Measurements from ENCODE around the gene WHRN.

Gene WHRN

GRCh38 chr9:114471157-114471556, 34.1 kb downstream of the WHRN start:
- ATAC-seq (no peak), DNase-seq (no peak)

DNA sequence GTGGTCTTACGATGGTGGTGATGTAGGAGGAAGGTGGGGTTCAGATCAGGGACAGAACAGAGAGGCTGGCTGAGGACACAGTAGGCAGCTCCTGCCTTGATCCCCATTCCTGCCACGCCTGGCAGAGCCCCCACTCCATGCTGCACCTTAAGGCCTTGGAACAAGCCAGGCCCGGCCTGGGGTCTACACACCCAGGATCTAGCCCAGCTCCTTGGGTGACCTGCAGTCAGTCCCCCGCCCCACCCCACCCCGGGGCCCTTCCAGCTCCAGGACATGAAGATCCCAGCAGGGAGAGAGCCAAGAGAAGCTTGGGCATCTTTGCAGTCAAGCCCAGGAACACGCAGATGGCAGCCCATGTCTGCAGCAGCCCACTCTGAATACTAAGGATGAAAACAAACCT, 34.7 kb downstream of the WHRN start:
- DNase-seq (no peak), ATAC-seq (no peak)

DNA sequence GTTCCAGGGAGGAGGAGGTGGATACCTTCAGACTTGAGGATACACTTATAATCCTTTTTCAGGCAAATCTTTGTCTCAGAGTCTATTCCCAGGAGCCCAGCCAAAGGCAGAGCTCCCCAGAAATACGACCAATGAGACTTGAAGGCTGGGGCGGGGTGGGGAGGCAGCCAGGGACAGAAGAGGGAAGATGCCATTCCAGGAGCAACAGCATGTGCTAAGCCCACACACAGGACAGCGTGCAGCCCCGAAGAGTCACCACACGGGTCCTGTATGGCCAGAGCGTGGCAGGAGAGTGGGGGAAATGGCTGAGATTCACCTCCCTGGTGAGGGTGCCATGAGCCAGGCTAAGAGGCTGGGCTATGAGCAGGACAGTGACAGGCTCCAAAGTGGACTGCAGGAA, 35.2 kb downstream of the WHRN start:
- DNase-seq (no peak), ATAC-seq (no peak)

GRCh38 chr9:114469091-114469853, 36.0 kb downstream of the WHRN start:
- DNase-seq (peak; percentile 0), ATAC-seq (no peak)

DNA sequence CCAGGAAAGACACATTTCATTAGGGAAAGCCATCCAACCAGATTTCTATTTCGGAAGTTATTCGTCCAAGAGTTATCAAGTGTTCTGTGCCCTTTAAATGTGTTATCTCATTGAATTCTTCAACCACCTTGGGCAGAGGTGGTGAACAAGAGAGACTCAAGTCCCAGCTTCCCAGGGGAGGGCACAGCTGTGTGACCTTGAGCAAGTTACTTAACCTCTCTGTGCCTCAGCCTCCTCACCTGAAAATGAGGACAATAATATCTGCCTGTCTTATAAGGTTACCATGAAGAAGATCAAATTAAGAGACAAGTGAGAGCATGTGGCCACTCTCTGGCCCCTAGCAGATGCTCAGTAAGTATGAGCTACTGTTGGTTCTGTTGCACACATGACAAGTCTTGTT, 37.4 kb downstream of the WHRN start:
- no peak for ATAC-seq
- DNase-seq = no peak

DNA sequence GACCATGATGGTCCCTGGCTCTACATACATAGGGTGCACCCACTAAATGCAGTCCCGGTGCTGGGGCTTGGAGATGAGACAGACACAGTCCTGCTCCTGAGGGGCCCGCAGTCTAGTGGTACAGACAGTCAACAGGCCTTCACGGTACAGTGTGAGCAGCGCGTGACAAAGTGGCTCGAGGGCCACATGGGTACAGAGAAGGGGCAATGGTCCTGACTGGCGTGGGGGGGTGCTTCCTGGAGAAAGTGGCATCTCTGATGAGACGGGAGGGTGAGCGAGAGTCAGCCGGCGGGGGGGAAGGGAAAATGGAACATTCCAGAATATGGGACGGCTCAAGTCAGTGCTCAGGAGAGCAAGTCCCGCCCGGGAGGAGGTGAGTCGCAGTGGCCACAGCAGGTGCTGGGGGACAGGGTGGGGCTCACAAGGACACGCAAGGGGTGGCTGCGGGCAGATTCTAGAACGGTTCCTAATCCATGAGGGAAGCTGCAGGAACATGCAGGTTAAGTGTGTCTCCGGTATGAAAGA, 38.0 kb downstream of the WHRN start:
- DNase-seq = peak; percentile 1
- ATAC-seq = no peak

DNA sequence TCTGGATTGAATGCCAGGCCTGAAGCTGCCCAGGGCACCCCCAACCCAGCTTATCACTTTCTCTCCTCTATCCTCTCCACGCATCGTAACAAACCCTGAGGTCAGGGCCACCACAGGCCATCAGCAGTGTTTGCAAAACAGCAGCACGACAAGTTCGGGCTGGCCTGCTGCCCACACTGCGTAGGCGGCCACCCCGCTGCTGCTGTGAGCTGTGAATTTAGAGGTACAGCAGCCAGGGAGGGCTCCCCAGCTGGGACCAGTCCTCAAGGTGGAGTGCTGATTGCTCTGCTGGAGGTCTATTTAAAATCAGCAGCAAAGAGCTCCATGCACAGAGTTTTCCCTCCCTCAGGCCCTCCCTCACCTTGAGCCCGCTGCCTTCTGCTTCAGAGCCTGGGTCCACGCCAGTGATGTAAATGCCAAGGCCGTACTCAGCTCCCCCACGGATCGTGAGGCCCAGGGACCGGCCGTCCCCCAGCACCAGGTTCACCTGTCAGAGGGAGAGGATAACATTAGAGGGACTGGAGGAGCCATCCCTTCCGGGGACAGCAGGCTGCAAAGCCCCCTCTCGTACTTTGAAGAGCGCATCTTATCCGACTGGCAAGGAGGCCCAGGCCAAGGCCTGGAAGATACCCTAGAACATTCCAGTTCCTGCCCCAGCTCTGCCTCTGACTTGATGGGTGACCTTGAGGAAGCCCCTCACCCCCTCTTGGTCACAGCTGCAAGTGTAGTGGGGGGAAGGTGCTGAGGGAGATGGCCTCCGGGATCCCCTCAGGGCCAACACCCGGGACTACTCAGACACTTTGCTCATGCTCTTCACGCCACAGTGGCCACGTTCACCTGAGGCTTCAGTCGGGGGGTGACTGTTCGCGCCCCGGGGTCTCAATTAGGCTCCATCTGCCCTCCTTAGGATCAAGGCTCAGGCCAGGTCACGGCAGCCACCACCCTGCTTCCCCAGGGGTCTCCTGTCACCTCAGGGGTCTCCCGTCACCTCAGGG, 39.1 kb downstream of the WHRN start:
- DNase-seq = no peak
- ATAC-seq = no peak

- ATAC-seq (peak; percentile 56), DNase-seq (no peak)
These were observed 39.9 kb downstream of the WHRN start for GRCh38 chr9:114465417-114465816.

- DNase-seq (no peak), ATAC-seq (no peak)
These were observed 40.8 kb downstream of the WHRN start for GRCh38 chr9:114464281-114465051.

DNA sequence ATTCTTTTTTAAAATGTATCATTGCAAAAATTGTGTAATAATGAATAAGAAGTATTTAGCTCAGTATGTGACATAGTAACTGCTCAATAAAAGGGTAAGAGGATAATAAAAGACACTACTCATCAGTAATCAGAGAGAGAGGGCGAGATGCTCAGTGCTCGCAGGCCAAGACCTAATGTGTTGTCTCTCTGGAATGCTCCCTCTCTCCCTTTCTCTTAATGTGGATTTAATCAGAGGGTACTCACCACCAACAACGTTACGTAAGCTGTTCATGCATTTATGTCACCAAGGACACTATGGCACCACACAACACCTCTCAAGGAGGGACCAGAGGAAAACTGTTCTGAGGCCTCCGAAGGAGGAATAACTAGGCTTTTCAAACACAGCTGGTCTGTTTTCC, 42.5 kb downstream of the WHRN start:
- DNase-seq (no peak), ATAC-seq (no peak)

GRCh38 chr9:114461468-114461867, 43.8 kb downstream of the WHRN start:
- DNase-seq (no peak), ATAC-seq (no peak)

DNA sequence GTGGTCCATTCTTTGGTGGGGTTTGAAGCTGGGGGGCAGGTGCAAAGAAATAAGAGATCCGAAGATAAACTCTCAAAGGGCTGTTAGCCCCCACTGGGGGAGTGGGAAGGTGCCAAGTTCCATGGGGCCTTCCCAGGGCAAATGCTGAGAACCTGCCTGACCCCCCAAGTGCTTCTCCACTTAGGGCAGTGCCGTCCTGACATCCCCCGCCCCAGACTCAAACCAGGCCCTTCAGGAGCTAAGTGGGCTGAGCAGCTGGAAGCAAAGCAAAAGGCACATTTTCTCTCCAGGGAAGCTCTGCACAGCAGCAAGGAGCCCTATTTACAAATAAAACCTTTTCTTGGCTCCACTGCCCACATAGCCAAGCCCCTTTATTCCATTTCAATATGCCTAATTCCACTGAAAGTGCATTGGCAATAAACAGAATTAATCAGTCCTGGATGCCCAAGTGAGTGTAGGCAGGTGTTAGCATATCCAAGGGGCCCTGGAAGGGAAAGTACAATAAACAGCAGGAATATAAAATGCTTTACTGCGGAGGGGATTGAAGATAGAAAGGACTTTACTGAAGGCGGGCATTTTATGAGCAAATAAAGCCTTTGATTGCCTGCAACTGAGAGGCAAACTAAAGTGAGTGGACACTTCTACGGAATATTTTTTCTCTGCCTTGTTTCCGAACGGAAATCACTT, 44.6 kb downstream of the WHRN start:
- no peak for DNase-seq

DNA sequence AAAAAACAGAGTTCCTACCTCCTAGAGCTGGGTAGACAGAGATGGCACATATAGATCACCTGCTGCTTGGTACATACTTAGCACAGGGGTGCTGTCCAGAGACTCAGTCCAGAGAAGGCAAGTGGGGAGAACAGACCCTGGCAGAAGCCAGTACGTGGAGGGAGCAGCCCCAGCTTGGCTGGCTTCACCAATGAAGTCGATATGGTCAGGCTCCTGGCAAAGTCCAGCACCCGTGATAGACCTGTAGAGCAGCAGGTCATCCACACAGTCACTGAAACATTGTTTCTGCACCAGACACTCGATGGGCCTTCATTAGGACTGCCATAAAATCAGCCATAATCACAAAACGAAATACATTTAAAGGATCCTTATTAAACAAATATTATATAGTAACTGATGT, 45.8 kb downstream of the WHRN start:
- DNase-seq (no peak), ATAC-seq (no peak)

More for the DNA sequence above, 44.6 kb downstream of the WHRN start:
- ATAC-seq = no peak

- no peak for ATAC-seq
These were observed 48.3 kb downstream of the WHRN start for GRCh38 chr9:114456929-114457328.

GRCh38 chr9:114454652-114455051, 50.6 kb downstream of the WHRN start:
- ATAC-seq (no peak), DNase-seq (no peak)

More at GRCh38 chr9:114456929-114457328, 48.3 kb downstream of the WHRN start:
- DNase-seq = no peak

GRCh38 chr9:114452219-114453165, 52.8 kb downstream of the WHRN start:
- DNase-seq (peak; percentile 21), ATAC-seq (peak; percentile 26)

GRCh38 chr9:114451707-114452031, 53.6 kb downstream of the WHRN start:
- ATAC-seq = no peak
- no peak for DNase-seq

DNA sequence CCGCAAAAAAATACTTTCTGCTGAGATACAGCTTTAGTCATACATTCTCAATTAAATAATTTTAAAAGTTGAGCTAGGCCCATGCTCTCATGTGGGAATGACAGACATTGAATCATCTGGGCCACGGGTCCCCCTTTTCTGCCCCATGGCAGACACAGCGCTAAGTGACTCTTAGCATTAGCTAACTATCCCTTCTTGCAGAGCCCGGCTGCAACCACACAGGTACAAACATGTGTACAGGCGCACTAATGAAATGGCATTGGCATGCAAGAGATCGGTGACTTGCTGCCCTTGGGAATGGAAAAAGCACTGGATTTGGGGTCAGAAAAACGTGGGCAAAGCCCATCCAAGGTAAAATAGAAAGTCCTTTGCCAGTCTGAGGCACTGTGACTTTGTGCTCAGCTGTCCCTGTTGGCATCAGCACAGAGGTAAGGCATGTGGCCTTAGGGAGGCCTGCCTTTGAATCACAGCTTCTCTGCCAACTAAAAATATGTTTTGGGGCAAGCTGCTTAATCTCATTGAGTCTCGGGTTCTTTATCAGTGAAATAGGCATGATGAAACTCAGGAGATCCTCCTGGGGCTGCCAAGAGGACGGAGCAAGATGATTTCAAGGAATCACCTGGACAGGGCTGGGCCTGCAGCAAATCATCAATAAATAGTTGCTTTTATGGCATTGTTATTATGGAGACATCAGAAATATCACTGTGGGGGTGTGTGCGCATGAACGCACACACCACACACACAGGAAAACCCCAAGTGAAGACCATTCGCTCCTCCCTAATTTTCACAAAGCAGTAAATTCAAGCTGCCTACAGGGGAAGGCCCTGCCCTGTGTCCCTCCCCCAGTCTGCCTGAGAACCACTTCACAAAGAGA, 54.2 kb downstream of the WHRN start:
- no peak for ATAC-seq
- DNase-seq = no peak

DNA sequence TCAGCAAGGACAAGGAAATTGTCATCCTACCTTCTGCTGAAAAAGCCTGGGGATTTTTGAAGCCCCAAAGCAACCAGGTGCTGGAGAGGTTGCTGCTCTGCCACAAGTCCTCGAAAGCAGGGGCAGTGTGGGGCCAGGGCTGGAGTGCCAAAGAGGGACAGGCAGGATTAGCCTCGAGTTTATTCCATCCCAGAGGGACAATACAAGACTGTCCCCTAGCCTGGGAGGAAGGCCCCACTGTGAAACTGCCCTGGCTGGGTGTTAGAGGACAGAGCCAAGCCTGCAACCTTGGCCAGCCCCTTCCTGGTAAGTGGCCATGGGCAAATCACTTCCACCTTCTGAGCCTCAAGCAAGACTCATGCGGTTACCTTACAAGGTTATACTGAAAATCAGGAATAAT, 55.1 kb downstream of the WHRN start:
- DNase-seq (no peak), ATAC-seq (no peak)

- ATAC-seq = no peak
- DNase-seq = no peak
These were observed 56.0 kb downstream of the WHRN start for GRCh38 chr9:114449236-114449635.
